MCF 10A (cell line): ENCODE results near the gene LAMA3. TPM values are rescaled to one million over a fixed set of nuclear protein-coding genes. Genes with fewer than 3 reads are reported as not detected.
"Not testable (repeated sequence)": the region's sequence is repeated elsewhere in the genome, so short reads cannot be mapped to it uniquely, and the experiment has no call there.

Experiments used
- BruUV-seq: library from RNA; stranded (reverse); fragments of 400-500 nt; replicated peaks from 2 replicates; lab custom pipeline; 2021; lab: Mats Ljungman, UMichigan
- CTCF ChIA-PET: fragments of 300-600 bp; sonication (Branson Sonifier 250); formaldehyde crosslinking; extraction: SDS; loops from one replicate; lab custom pipeline; 2021; ENCODE audit warnings: antibody characterized with exemption, inconsistent platforms; lab: Yijun Ruan, JAX
- POLR2A ChIA-PET: fragments of 300-600, 350-650 bp; sonication (Branson Sonifier 250); formaldehyde crosslinking; extraction: SDS; loops from one replicate; lab custom pipeline; 2020; ENCODE audit warnings: antibody characterized with exemption, inconsistent platforms; lab: Yijun Ruan, JAX
- DNase-seq: peaks from one replicate; pipeline ENCODE4 v3.0.0-alpha.2; 2018; ENCODE audit not compliant: unreplicated experiment
- H3K27ac Mint-ChIP-seq: one replicate; pipeline ENCODE4 v1.8.0; 2022; ENCODE audit warnings: mild to moderate bottlenecking, low read depth, mixed read lengths; ENCODE audit not compliant: unreplicated experiment
- H3K27me3 Mint-ChIP-seq: one replicate; pipeline ENCODE4 v1.8.0; 2022; ENCODE audit warnings: mixed read lengths; ENCODE audit not compliant: insufficient read depth, unreplicated experiment
- H3K36me3 Mint-ChIP-seq: one replicate; pipeline ENCODE4 v1.8.0; 2022; ENCODE audit warnings: mild to moderate bottlenecking, moderate library complexity, mixed read lengths; ENCODE audit not compliant: insufficient read depth, unreplicated experiment
- H3K4me1 Mint-ChIP-seq: one replicate; pipeline ENCODE4 v1.8.0; 2022; ENCODE audit warnings: mixed read lengths; ENCODE audit not compliant: insufficient read depth, unreplicated experiment
- H3K4me3 Mint-ChIP-seq: one replicate; pipeline ENCODE4 v1.8.0; 2022; ENCODE audit warnings: mild to moderate bottlenecking, moderate library complexity, mixed read lengths; ENCODE audit not compliant: unreplicated experiment
- H3K9me3 Mint-ChIP-seq: one replicate; pipeline ENCODE4 v1.8.0; 2022; ENCODE audit warnings: mixed read lengths; ENCODE audit not compliant: unreplicated experiment
- intact Hi-C: fragments of 100-400 bp; cut with micrococcal nuclease; formaldehyde crosslinking; loops from 2 replicates; pipeline ENCODE4 v1.14.1; 2022
- total RNA-seq: library from RNA; stranded (reverse); gene quantifications from 2 replicates; pipeline ENCODE4 v1.2.3, GENCODE V29; 2022
- TF ChIP-seq, protein P1 (sequence below): fragments of 200-600 bp; IDR thresholded peaks from one replicate; pipeline ENCODE4 v1.8.0; 2022; ENCODE audit warnings: antibody characterized with exemption, mild to moderate bottlenecking; ENCODE audit not compliant: unreplicated experiment

LAMA3 gene
- total RNA-seq, 1 experiment from 2014 or later, result 371 TPM

DNA sequence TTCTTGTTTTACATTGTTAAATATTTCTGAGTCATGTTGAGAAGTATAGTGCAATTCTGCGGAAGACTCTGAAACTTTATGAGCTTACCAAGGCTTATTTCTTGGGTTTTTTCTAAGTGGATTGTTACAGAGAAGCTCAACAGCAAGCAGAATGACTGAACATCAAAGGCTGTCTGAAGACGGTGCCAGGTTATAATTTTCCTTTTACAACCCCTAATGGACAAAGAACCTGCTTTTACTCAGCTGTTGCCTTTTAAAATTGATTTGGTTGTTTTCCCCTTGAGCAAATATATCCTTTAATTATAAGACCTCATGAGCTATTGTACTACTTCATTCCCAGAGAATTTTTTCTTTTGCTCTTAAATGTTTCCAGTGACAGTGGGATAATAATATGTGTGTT, 41.6 kb downstream of the LAMA3 start:
- no peaks in the 10 kb centered on the region for H3K36me3 Mint-ChIP-seq
- ChIA-PET POLR2A (interaction anchor here (0.6 kb wide), 1 partner anchor 79 kb away, joined by 3 read pairs; no protein-coding TSS in a partner anchor), CTCF (interaction anchor here (1.3 kb wide), 1 partner anchor 8 kb away, joined by 3 read pairs; no protein-coding TSS in a partner anchor)
- H3K27me3 Mint-ChIP-seq, result no peaks in the 10 kb centered on the region
- peaks cover 10% of the 10 kb centered on the region for H3K4me1 Mint-ChIP-seq
- intact Hi-C loops, result no loop called here
- no peaks in the 10 kb centered on the region for H3K9me3 Mint-ChIP-seq
- no peak overlapping the region for H3K4me3 Mint-ChIP-seq
- TF ChIP-seq, protein P1, sequence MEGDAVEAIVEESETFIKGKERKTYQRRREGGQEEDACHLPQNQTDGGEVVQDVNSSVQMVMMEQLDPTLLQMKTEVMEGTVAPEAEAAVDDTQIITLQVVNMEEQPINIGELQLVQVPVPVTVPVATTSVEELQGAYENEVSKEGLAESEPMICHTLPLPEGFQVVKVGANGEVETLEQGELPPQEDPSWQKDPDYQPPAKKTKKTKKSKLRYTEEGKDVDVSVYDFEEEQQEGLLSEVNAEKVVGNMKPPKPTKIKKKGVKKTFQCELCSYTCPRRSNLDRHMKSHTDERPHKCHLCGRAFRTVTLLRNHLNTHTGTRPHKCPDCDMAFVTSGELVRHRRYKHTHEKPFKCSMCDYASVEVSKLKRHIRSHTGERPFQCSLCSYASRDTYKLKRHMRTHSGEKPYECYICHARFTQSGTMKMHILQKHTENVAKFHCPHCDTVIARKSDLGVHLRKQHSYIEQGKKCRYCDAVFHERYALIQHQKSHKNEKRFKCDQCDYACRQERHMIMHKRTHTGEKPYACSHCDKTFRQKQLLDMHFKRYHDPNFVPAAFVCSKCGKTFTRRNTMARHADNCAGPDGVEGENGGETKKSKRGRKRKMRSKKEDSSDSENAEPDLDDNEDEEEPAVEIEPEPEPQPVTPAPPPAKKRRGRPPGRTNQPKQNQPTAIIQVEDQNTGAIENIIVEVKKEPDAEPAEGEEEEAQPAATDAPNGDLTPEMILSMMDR, result no peak
- no peak overlapping the region for H3K27ac Mint-ChIP-seq
- BruUV-seq, result no TSS peak
- no peak for DNase-seq

DNA sequence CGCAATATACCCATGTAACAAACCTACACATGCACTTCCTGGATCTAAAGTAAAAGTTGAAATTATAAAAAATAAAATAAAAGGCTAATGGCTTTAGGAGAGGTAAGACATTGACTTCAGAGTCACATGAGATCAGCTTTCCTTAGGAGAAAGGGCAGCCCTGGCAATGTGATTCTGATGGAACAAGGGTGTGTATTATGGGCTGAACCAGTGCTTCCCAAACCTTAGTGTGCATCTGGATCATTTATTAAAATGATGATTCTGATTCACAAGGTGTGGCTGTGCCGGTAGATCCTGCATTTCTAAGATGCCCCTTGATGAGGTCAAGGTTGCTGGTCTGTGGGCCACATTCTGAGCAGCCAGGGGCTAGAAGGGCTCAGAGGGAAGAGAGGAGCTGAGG, 42.6 kb downstream of the LAMA3 start:
- POLR2A ChIA-PET, result interaction anchor here (0.6 kb wide), 1 partner anchor 324 kb away, joined by 3 read pairs; no protein-coding TSS in a partner anchor
- intact Hi-C loops, result no loop called here
- H3K36me3 Mint-ChIP-seq, result no peaks in the 10 kb centered on the region
- H3K4me1 Mint-ChIP-seq, result peaks cover 7% of the 10 kb centered on the region
- BruUV-seq, result no TSS peak
- H3K4me3 Mint-ChIP-seq, result no peak overlapping the region
- no peak overlapping the region for H3K27ac Mint-ChIP-seq
- CTCF ChIA-PET, result interaction anchor here (1.3 kb wide), 1 partner anchor 9 kb away, joined by 3 read pairs; no protein-coding TSS in a partner anchor
- DNase-seq, result no peak
- H3K27me3 Mint-ChIP-seq, result no peaks in the 10 kb centered on the region
- TF ChIP-seq, protein P1, result no peak
- no peaks in the 10 kb centered on the region for H3K9me3 Mint-ChIP-seq

DNA sequence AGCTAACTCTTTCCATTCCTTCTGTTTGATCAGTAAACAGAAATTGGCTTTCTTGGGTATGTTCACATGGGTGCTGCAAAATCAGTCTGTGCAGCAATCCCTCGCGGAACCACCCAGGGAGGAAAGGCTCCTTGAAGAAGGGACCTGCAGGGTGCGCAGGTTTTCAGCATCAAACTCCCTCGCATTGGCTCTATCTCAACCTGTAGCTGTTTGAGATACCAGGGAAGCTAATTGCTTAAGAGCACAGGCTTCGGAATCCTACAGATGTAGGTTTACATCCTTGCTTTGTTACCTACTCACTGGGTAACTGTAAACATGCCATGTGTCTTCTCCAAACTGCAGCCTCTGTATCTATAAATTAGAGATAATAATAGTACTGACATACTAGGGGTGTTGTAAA, 43.2 kb downstream of the LAMA3 start:
- H3K27me3 Mint-ChIP-seq, result no peaks in the 10 kb centered on the region
- no TSS peak for BruUV-seq
- ChIA-PET CTCF (interaction anchor here (1.3 kb wide), 1 partner anchor 10 kb away, joined by 3 read pairs; no protein-coding TSS in a partner anchor), POLR2A (interaction anchor here (0.6 kb wide), 1 partner anchor 323 kb away, joined by 3 read pairs; no protein-coding TSS in a partner anchor)
- peaks cover 7% of the 10 kb centered on the region for H3K4me1 Mint-ChIP-seq
- no peaks in the 10 kb centered on the region for H3K36me3 Mint-ChIP-seq
- intact Hi-C loops, result no loop called here
- no peak overlapping the region for H3K4me3 Mint-ChIP-seq
- DNase-seq, result no peak
- H3K9me3 Mint-ChIP-seq, result no peaks in the 10 kb centered on the region
- H3K27ac Mint-ChIP-seq, result no peak overlapping the region
- TF ChIP-seq, protein P1, result no peak

DNA sequence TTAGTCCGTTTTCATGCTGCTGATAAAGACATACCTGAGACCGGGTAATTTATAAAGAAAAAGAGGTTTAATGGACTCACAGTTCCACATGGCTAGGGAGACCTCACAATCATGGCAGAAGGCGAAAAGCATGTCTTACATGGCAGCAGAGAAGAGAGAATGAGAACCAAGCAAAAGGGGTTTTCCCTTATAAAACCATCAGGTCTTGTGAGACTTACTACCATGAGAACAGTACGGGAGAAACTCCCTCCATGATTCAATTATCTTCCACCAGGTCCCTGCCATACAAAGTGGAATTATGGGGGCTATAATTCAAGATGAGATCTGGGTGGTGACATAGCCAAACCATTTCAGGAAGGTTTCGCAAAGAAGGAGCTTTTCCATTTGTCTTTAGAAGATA, 44.0 kb downstream of the LAMA3 start:
- H3K4me1 Mint-ChIP-seq, H3K4me3 Mint-ChIP-seq, POLR2A ChIA-PET: not testable (repeated sequence)

More for the DNA sequence above, 44.0 kb downstream of the LAMA3 start:
- BruUV-seq, H3K9me3 Mint-ChIP-seq, H3K27ac Mint-ChIP-seq, H3K27me3 Mint-ChIP-seq, H3K36me3 Mint-ChIP-seq, DNase-seq, CTCF ChIA-PET, intact Hi-C loops: not testable (repeated sequence)
